GM12891 (cell line): ENCODE results near the gene FCHSD1.

Source experiments
- POLR2A ChIP-seq: IDR thresholded peaks from 2 replicates; pipeline ENCODE4 v1.6.1; 2011; ENCODE audit warnings: low read depth, low read length, control low read depth
- POLR2AphosphoS5 ChIP-seq: IDR thresholded peaks from 2 replicates; pipeline ENCODE4 v1.6.1; 2011; ENCODE audit warnings: low read depth, low read length, control low read depth
- SPI1 ChIP-seq: IDR thresholded peaks from 2 replicates; pipeline ENCODE4 v1.6.1; 2011; ENCODE audit warnings: low read depth, low read length, control low read depth
- TAF1 ChIP-seq: IDR thresholded peaks from 2 replicates; pipeline ENCODE4 v1.6.1; 2011; ENCODE audit warnings: low read depth, low read length, control low read depth

- TF ChIP-seq POLR2A (no peak), POLR2AphosphoS5 (no peak), TAF1 (no peak), SPI1 (no peak)
These were observed 43.3 kb upstream of the FCHSD1 start for GRCh38 chr5:141694479-141694878.
